PC-3 (cell line): ENCODE results near the gene SAP25.

Source experiments
- EZH2 ChIP-seq: fragments of 300-600 bp; sonication (generic); IDR thresholded peaks from one replicate; pipeline ENCODE4 v1.6.1; 2017; ENCODE audit warnings: antibody characterized with exemption, mild to moderate bottlenecking, low read length; ENCODE audit not compliant: unreplicated experiment
- EZH2phosphoT487 ChIP-seq: fragments of 300-600 bp; sonication (generic); IDR thresholded peaks from 2 replicates; pipeline ENCODE4 v1.6.1; 2018; ENCODE audit warnings: mild to moderate bottlenecking, antibody characterized with exemption, low read length, borderline replicate concordance
- TF ChIP-seq, protein P1 (sequence below): fragments of 300-600 bp; sonication (generic); conservative IDR thresholded peaks from 2 replicates; pipeline ENCODE4 v1.5.1; 2017; ENCODE audit warnings: antibody characterized with exemption, low read depth, mild to moderate bottlenecking, low read length

- TF ChIP-seq, protein P1, sequence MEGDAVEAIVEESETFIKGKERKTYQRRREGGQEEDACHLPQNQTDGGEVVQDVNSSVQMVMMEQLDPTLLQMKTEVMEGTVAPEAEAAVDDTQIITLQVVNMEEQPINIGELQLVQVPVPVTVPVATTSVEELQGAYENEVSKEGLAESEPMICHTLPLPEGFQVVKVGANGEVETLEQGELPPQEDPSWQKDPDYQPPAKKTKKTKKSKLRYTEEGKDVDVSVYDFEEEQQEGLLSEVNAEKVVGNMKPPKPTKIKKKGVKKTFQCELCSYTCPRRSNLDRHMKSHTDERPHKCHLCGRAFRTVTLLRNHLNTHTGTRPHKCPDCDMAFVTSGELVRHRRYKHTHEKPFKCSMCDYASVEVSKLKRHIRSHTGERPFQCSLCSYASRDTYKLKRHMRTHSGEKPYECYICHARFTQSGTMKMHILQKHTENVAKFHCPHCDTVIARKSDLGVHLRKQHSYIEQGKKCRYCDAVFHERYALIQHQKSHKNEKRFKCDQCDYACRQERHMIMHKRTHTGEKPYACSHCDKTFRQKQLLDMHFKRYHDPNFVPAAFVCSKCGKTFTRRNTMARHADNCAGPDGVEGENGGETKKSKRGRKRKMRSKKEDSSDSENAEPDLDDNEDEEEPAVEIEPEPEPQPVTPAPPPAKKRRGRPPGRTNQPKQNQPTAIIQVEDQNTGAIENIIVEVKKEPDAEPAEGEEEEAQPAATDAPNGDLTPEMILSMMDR = no peak
- no peak for TF ChIP-seq EZH2
- no peak for TF ChIP-seq EZH2phosphoT487
Observed at GRCh38 chr7:100561491-100562194, 12.1 kb downstream of the SAP25 start.
